AG04450 (cell line): Measurements from ENCODE around the gene STRN3. TPM values are rescaled to one million over a fixed set of nuclear protein-coding genes. Genes with fewer than 3 reads are reported as not detected.

Experiments
- CTCF ChIA-PET: fragments of 300-600, 350-600 bp; formaldehyde crosslinking; extraction: SDS; loops from one replicate; lab custom pipeline; 2022; ENCODE audit warnings: antibody characterized with exemption, inconsistent platforms; lab: Charles Lee
- POLR2A ChIA-PET: fragments of 350-600 bp; formaldehyde crosslinking; extraction: SDS; loops from one replicate; lab custom pipeline; 2021; ENCODE audit warnings: antibody characterized with exemption, inconsistent platforms; lab: Yijun Ruan, JAX
- DNase-seq: peaks from one replicate; pipeline ENCODE4 v3.0.0-alpha.2; 2011; ENCODE audit warnings: low read depth, low spot score
- H3K27ac ChIP-seq: one replicate; pipeline ENCODE4 v1.5.1; 2012; ENCODE audit warnings: low read depth, low read length, control low read depth
- H3K27me3 ChIP-seq: one replicate; pipeline ENCODE4 v1.6.0; 2012; ENCODE audit warnings: low read length; ENCODE audit not compliant: control insufficient read depth, insufficient read depth
- H3K4me3 ChIP-seq: 2 replicates; pipeline ENCODE4 v1.5.1; 2011; ENCODE audit warnings: mild to moderate bottlenecking, low read depth, low read length, control low read depth
- H3K9me3 ChIP-seq: 2 replicates; pipeline ENCODE4 v1.5.1; 2012; ENCODE audit warnings: low read length; ENCODE audit not compliant: control insufficient read depth, insufficient read depth
- CTCF ChIP-seq: IDR thresholded peaks from 2 replicates; pipeline ENCODE4 v1.5.1; 2011; ENCODE audit warnings: low read depth, low read length, control low read depth, inconsistent platforms
- polyA plus RNA-seq: library from polyadenylated mRNA; depleted of rRNA; stranded (reverse); fragments of >200 nt; gene quantifications from 2 replicates; pipeline ENCODE4 v1.2.3, GENCODE V29; 2011

Gene STRN3
- polyA plus RNA-seq, 1 experiment, result 41.1 TPM

- no peak for TF ChIP-seq CTCF
- Histone ChIP-seq H3K27me3 (no peaks in the 10 kb centered on the region), H3K27ac (no peak overlapping the region), H3K9me3 (no peaks in the 10 kb centered on the region), H3K4me3 (no peak overlapping the region)
- DNase-seq, result no peak
- ChIA-PET CTCF (no interaction called here), POLR2A (no interaction called here)
These were observed 137.0 kb downstream of the STRN3 start for GRCh38 chr14:30889244-30889594.

GRCh38 chr14:30888480-30889243 lies 137.5 kb downstream of the STRN3 start:
- H3K27me3 ChIP-seq, result no peaks in the 10 kb centered on the region
- CTCF ChIA-PET, result no interaction called here
- POLR2A ChIA-PET, result no interaction called here
- no peak overlapping the region for H3K4me3 ChIP-seq
- H3K9me3 ChIP-seq, result no peaks in the 10 kb centered on the region
- TF ChIP-seq CTCF, result no peak
- no peak for DNase-seq
- H3K27ac ChIP-seq, result no peak overlapping the region

DNA sequence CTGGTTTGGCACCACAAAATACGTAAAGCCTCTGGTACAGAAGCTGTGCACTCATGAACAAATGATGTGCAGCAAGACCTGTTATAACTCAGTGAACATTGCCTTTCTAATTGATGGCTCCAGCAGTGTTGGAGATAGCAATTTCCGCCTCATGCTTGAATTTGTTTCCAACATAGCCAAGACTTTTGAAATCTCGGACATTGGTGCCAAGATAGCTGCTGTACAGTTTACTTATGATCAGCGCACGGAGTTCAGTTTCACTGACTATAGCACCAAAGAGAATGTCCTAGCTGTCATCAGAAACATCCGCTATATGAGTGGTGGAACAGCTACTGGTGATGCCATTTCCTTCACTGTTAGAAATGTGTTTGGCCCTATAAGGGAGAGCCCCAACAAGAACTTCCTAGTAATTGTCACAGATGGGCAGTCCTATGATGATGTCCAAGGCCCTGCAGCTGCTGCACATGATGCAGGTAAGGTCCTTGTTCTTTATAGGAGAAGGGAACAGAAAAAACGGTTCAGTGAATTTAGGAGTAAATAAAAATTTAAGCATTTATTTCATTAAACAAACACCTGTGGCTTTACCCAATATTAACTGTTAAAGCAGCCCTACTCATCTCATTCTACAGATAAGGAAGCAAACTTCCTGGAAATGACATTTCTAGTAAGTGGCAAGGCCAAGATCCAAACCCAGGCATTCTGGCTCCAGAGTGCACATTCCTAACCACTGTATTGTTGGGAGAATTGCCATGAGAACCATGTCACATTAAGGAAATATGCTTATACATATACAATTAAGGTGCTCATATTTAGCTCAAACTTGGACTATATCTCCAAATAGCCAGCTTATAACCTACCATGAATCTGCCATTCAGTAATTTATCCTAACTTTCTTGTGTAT lies 140.1 kb downstream of the STRN3 start:
- Histone ChIP-seq H3K27ac (no peak overlapping the region), H3K4me3 (no peak overlapping the region), H3K9me3 (no peaks in the 10 kb centered on the region), H3K27me3 (no peaks in the 10 kb centered on the region)
- ChIA-PET POLR2A (no interaction called here), CTCF (no interaction called here)
- no peak for DNase-seq
- TF ChIP-seq CTCF, result no peak

DNA sequence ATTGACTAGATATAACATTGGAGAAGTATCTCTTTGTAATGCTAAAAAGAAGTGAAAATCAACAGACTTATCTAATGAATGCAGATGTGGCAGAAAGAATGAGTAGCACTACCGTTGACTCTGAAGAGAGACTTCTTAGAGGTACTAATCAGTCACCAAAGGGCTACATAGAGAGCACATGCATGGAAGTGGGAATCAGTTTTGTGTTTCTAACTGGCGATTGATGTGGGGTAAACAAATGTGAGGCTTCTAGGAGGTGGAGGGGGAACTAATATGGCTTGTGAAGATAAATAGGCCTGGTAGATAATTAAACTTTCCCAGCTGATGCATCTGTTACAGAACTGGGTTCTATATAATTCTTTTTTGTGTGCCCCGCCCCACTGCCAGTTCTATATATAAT lies 141.3 kb downstream of the STRN3 start:
- no peak for TF ChIP-seq CTCF
- no peak for DNase-seq
- Histone ChIP-seq H3K4me3 (no peak overlapping the region), H3K9me3 (no peaks in the 10 kb centered on the region), H3K27ac (no peak overlapping the region), H3K27me3 (no peaks in the 10 kb centered on the region)
- ChIA-PET POLR2A (no interaction called here), CTCF (no interaction called here)
